ENCODE data around the gene FSTL4. TPM values are rescaled to one million over a fixed set of nuclear protein-coding genes. Genes with fewer than 3 reads are reported as not detected.

Gene FSTL4
- total and polyA plus RNA-seq, 2 donors (not counting 1 experiment from before 2014, with no cell fraction given): 0.31 to 6.7 TPM

DNA sequence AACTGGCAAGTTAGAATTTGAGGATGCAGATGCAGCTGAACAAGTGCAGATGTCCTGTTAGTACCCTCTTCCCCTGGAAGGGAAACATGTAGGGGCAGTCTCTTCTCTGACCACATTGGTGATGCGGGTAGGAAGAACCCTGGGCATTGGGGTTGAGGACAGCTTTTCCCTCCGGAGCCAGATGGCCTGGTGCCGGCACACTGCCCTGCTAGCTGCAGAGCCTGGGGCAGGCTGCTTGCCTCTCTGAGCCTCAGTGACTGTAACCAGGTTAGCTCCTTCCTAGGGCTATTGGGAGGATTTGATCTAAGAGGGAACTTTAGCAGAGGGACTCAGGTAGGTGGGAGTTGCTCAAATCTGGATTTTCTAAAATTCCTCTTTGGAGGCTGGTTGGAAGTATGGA, 412.1 kb downstream of the FSTL4 start:
- WGBS (ENCODE audit: insufficient coverage): 96% methylated on average over 2 of the region's 3 CpGs
- peaks cover 0 to 4% (median 0%) of the 10 kb centered on the region in 4 experiments for H3K27me3 ChIP-seq (replicated peaks in 1 of 4; ENCODE audit: control extremely low read depth in 1 of 4, control insufficient read depth in 3 of 4, insufficient read depth in 4 of 4, low read length in 3 of 4)
- peaks cover 0 to 7% (median 2%) of the 10 kb centered on the region in 3 donors for H3K9me3 ChIP-seq (ENCODE audit: control extremely low read depth in 1 of 3, control insufficient read depth in 2 of 3, insufficient read depth in 1 of 3, low read length in 2 of 3)
- Mint-ChIP-seq H3K27me3 (peaks cover 21% of the 10 kb centered on the region), H3K27ac (no peak overlapping the region), H3K9me3 (ENCODE audit: insufficient read depth) (no peaks in the 10 kb centered on the region), H3K4me3 (no peak overlapping the region), H3K4me1 (no peaks in the 10 kb centered on the region)
- no peaks in the 10 kb centered on the region for H3K36me3 ChIP-seq (replicated peaks in 1 of 2; ENCODE audit: control extremely low read depth in 1 of 2, control insufficient read depth in 1 of 2, extremely low read depth in 1 of 2, insufficient read depth in 2 of 2, low read length in 1 of 2)
- CTCF ChIA-PET: no interaction called here
- POLR2A ChIA-PET: no interaction called here
- no peak overlapping the region for H3K4me3 ChIP-seq (ENCODE audit: control extremely low read depth in 1 of 5, extremely low read depth in 1 of 5, insufficient read depth in 1 of 5, low read depth in 2 of 5, low read length in 4 of 5)
- H3K4me2 ChIP-seq (replicated peaks; ENCODE audit: low read depth, low read length, poor library complexity, severe bottlenecking): no peak overlapping the region
- H4K20me1 ChIP-seq (ENCODE audit: control insufficient read depth, insufficient read depth, low read length, poor library complexity, severe bottlenecking): no peaks in the 10 kb centered on the region
- DNase-seq (no peak), ATAC-seq (ENCODE audit: low read depth) (no peak)
- no peaks in the 10 kb centered on the region for H3K4me1 ChIP-seq (ENCODE audit: control insufficient read depth in 2 of 2, insufficient read depth in 2 of 2, low read length in 2 of 2)
- intact Hi-C loops (cut with micrococcal nuclease): no loop called here
- H2AFZ ChIP-seq (ENCODE audit: insufficient read depth, low read depth, low read length, poor library complexity, severe bottlenecking): no peak overlapping the region
- TF ChIP-seq, protein P1, sequence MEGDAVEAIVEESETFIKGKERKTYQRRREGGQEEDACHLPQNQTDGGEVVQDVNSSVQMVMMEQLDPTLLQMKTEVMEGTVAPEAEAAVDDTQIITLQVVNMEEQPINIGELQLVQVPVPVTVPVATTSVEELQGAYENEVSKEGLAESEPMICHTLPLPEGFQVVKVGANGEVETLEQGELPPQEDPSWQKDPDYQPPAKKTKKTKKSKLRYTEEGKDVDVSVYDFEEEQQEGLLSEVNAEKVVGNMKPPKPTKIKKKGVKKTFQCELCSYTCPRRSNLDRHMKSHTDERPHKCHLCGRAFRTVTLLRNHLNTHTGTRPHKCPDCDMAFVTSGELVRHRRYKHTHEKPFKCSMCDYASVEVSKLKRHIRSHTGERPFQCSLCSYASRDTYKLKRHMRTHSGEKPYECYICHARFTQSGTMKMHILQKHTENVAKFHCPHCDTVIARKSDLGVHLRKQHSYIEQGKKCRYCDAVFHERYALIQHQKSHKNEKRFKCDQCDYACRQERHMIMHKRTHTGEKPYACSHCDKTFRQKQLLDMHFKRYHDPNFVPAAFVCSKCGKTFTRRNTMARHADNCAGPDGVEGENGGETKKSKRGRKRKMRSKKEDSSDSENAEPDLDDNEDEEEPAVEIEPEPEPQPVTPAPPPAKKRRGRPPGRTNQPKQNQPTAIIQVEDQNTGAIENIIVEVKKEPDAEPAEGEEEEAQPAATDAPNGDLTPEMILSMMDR (IDR thresholded peaks at IDR 0.05): no peak
- TF ChIP-seq EZH2 (IDR thresholded peaks at IDR 0.05; ENCODE audit: borderline replicate concordance, insufficient read depth, low read depth, low read length, poor library complexity, severe bottlenecking): no peak
- H3K27ac ChIP-seq (ENCODE audit: low read length in 2 of 2): no peak overlapping the region
- no peaks in the 10 kb centered on the region for H3K79me2 ChIP-seq (ENCODE audit: control insufficient read depth, insufficient read depth, low read length)
- no peak overlapping the region for H3K9ac ChIP-seq (ENCODE audit: low read length)

GRCh38 chr5:133199417-133200178, 412.7 kb downstream of the FSTL4 start:
- Histone ChIP-seq H3K4me1 (ENCODE audit: control insufficient read depth in 2 of 2, insufficient read depth in 2 of 2, low read length in 2 of 2) (no peaks in the 10 kb centered on the region), H2AFZ (ENCODE audit: insufficient read depth, low read depth, low read length, poor library complexity, severe bottlenecking) (no peak overlapping the region), H3K4me2 (replicated peaks; ENCODE audit: low read depth, low read length, poor library complexity, severe bottlenecking) (no peak overlapping the region), H4K20me1 (ENCODE audit: control insufficient read depth, insufficient read depth, low read length, poor library complexity, severe bottlenecking) (no peaks in the 10 kb centered on the region), H3K27ac (ENCODE audit: low read length in 2 of 2) (no peak overlapping the region), H3K36me3 (replicated peaks in 1 of 2; ENCODE audit: control extremely low read depth in 1 of 2, control insufficient read depth in 1 of 2, extremely low read depth in 1 of 2, insufficient read depth in 2 of 2, low read length in 1 of 2) (no peaks in the 10 kb centered on the region), H3K9ac (ENCODE audit: low read length) (no peak overlapping the region), H3K9me3 (ENCODE audit: control extremely low read depth in 1 of 3, control insufficient read depth in 2 of 3, insufficient read depth in 1 of 3, low read length in 2 of 3) (peaks cover 0 to 7% (median 2%) of the 10 kb centered on the region in 3 donors), H3K27me3 (replicated peaks in 1 of 4; ENCODE audit: control extremely low read depth in 1 of 4, control insufficient read depth in 3 of 4, insufficient read depth in 4 of 4, low read length in 3 of 4) (peaks cover 0 to 4% (median 0%) of the 10 kb centered on the region in 4 experiments), H3K4me3 (ENCODE audit: control extremely low read depth in 1 of 5, extremely low read depth in 1 of 5, insufficient read depth in 1 of 5, low read depth in 2 of 5, low read length in 4 of 5) (no peak overlapping the region), H3K79me2 (ENCODE audit: control insufficient read depth, insufficient read depth, low read length) (no peaks in the 10 kb centered on the region)
- no peak overlapping the region for H3K27ac Mint-ChIP-seq
- ChIA-PET CTCF (no interaction called here), POLR2A (no interaction called here)
- no peak for ATAC-seq (ENCODE audit: low read depth)
- WGBS (ENCODE audit: insufficient coverage): 91% methylated on average over 12 of the region's 18 CpGs
- no peak overlapping the region for H3K4me3 Mint-ChIP-seq
- no peaks in the 10 kb centered on the region for H3K9me3 Mint-ChIP-seq (ENCODE audit: insufficient read depth)
- no peak for TF ChIP-seq EZH2 (IDR thresholded peaks at IDR 0.05; ENCODE audit: borderline replicate concordance, insufficient read depth, low read depth, low read length, poor library complexity, severe bottlenecking)
- TF ChIP-seq, protein P1 (IDR thresholded peaks at IDR 0.05): no peak
- no peaks in the 10 kb centered on the region for H3K4me1 Mint-ChIP-seq
- peaks cover 27% of the 10 kb centered on the region for H3K27me3 Mint-ChIP-seq
- no peak for DNase-seq
- intact Hi-C loops (cut with micrococcal nuclease): no loop called here

Data from B cell (primary cell).